Measurements from ENCODE around the gene ACHE. TPM values are rescaled to one million over a fixed set of nuclear protein-coding genes. Genes with fewer than 3 reads are reported as not detected.

Gene ACHE
- total RNA-seq, 4 donors from 2014 or later: 2.5 to 4.6 (median 3.5) TPM

DNA sequence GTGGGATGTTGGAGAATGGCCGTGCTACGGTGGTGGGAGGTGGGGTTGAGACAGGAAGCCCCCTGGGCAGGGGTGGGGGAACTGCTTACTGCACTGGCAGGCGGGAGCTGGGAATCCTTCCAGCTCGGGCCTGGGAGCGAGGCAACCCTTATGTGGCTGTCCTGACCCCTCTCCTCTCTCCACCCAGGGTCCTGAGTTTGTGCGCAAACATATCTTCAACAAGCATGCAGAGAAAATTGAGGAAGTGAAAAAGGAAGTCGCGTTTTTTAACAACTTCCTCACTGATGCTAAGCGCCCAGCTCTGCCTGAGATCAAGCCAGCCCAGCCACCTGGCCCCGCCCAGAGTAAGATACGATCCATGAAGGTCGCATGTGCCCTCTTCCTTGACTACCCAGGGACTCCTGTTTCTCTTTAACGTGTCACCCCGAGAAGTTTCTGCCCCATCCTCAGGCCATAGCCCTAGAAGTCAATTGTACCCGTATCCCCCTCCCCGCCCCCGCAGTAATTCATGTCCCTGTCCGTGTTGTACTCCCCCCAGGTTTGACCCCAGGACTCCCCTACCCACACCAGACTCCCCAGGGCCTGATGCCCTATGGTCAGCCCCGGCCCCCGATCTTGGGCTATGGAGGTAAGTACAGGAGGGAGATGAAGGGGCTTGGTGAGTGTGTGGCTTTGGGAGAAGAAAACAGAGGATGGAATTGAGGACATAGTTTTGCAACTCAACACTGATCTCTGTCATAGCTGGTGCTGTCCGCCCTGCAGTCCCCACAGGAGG, 8.0 kb downstream of the ACHE start:
- no peak overlapping the region for H3K4me3 ChIP-seq
- H3K27ac ChIP-seq (replicated peaks in 1 of 4): peak overlapping the region; percentile 11 to 93 (median 54)
- H3K9me3 ChIP-seq: no peaks in the 10 kb centered on the region
- intact Hi-C loops (cut with DNase I): loop anchor here (10.0 kb wide), 1 partner anchor 183 kb away; the partner anchor contains the start of gene POP7
- H3K36me3 ChIP-seq: peaks cover 44 to 62% (median 61%) of the 10 kb centered on the region in 4 donors
- TF ChIP-seq EP300 (IDR thresholded peaks at IDR 0.05) (no peak), CTCF (IDR thresholded peaks at IDR 0.05) (no peak), POLR2AphosphoS5 (IDR thresholded peaks at IDR 0.05) (no peak), POLR2A (IDR thresholded peaks at IDR 0.05; ENCODE audit: low read depth) (no peak)
- no peaks in the 10 kb centered on the region for H3K27me3 ChIP-seq
- no peak for DNase-seq (ENCODE audit: extremely low spot score)
- 65% methylated on average over 18 of the region's 21 CpGs for WGBS
- peaks cover 31 to 46% (median 37%) of the 10 kb centered on the region in 4 donors for H3K4me1 ChIP-seq

GRCh38 chr7:100886936-100887515, 8.7 kb downstream of the ACHE start:
- peaks cover 50 to 69% (median 68%) of the 10 kb centered on the region in 4 donors for H3K36me3 ChIP-seq

GRCh38 chr7:100886142-100886935, 9.3 kb downstream of the ACHE start:
- WGBS: 84% methylated on average over 18 of the region's 27 CpGs
- no peak for DNase-seq (ENCODE audit: extremely low spot score)
- Histone ChIP-seq H3K4me1 (peaks cover 30 to 46% (median 36%) of the 10 kb centered on the region in 4 donors), H3K9me3 (no peaks in the 10 kb centered on the region), H3K36me3 (peaks cover 56 to 76% (median 75%) of the 10 kb centered on the region in 4 donors), H3K4me3 (no peak overlapping the region), H3K27ac (replicated peaks in 1 of 4) (no peak overlapping the region), H3K27me3 (no peaks in the 10 kb centered on the region)
- intact Hi-C loops (cut with DNase I): loop anchor here (10.0 kb wide), 1 partner anchor 182 kb away; the partner anchor contains the start of gene POP7
- no peak for TF ChIP-seq POLR2AphosphoS5 (IDR thresholded peaks at IDR 0.05)
- TF ChIP-seq EP300 (IDR thresholded peaks at IDR 0.05): no peak
- no peak for TF ChIP-seq POLR2A (IDR thresholded peaks at IDR 0.05; ENCODE audit: low read depth)
- no peak for TF ChIP-seq CTCF (IDR thresholded peaks at IDR 0.05)

More at GRCh38 chr7:100886936-100887515, 8.7 kb downstream of the ACHE start:
- Histone ChIP-seq H3K27me3 (no peaks in the 10 kb centered on the region), H3K27ac (replicated peaks in 1 of 4) (peak overlapping the region in 3 of 4 donors; percentile 4 to 93 (median 91)), H3K9me3 (no peaks in the 10 kb centered on the region), H3K4me1 (peaks cover 31 to 46% (median 37%) of the 10 kb centered on the region in 4 donors), H3K4me3 (no peak overlapping the region)
- DNase-seq (ENCODE audit: extremely low spot score): no peak
- no peak for TF ChIP-seq POLR2AphosphoS5 (IDR thresholded peaks at IDR 0.05)
- TF ChIP-seq EP300 (IDR thresholded peaks at IDR 0.05): no peak
- no peak for TF ChIP-seq POLR2A (IDR thresholded peaks at IDR 0.05; ENCODE audit: low read depth)
- no peak for TF ChIP-seq CTCF (IDR thresholded peaks at IDR 0.05)
- intact Hi-C loops (cut with DNase I): loop anchor here (10.0 kb wide), 1 partner anchor 182 kb away; the partner anchor contains the start of gene POP7
- 78% methylated on average over 25 of the region's 25 CpGs for WGBS

DNA sequence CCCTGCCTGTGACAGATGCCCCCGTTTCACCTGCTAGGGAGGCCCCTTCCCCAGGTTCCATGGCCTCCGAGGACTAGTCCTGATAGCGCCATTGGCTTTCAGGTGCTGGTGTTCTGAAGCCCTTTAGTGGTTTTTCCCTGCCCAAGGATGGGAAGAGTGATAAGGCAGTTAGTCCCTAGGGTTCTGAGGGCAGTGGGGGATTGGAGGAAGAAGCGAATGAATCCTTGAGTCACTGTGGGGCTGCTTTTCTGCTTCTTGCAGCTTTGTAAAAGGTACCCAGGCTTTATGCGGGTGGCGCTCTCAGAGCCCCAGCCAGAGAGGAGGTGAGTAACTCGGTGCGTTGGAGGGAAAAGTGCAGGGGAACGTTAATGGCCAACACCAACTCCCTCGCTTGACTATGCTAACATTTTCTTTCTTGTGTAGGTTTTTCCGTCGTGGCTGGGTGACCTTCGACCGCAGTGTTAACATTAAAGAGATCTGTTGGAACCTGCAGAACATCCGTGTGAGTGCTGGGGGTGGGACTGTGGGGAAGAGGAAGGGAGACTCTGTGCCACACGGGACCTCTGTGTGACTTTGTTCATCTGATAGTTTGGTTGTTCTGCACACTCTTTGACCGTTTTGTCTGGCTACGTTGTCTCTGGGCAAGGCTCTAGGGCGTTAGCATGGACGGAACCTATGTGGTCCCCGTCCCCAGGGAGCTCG, 10.1 kb downstream of the ACHE start:
- WGBS: 77% methylated on average over 20 of the region's 22 CpGs
- Histone ChIP-seq H3K27me3 (no peaks in the 10 kb centered on the region), H3K9me3 (no peaks in the 10 kb centered on the region), H3K4me3 (no peak overlapping the region), H3K4me1 (peaks cover 23 to 40% (median 30%) of the 10 kb centered on the region in 4 donors), H3K27ac (replicated peaks in 1 of 4) (no peak overlapping the region), H3K36me3 (peaks cover 56 to 83% (median 81%) of the 10 kb centered on the region in 4 donors)
- intact Hi-C loops (cut with DNase I): loop anchor here (10.0 kb wide), 1 partner anchor 181 kb away; the partner anchor contains the start of gene POP7
- no peak for DNase-seq (ENCODE audit: extremely low spot score)
- TF ChIP-seq EP300 (IDR thresholded peaks at IDR 0.05) (no peak), POLR2A (IDR thresholded peaks at IDR 0.05; ENCODE audit: low read depth) (no peak), POLR2AphosphoS5 (IDR thresholded peaks at IDR 0.05) (no peak), CTCF (IDR thresholded peaks at IDR 0.05) (no peak)
